HG02943 (cell line): ENCODE results near the gene BTG2.

Experiments
- ATAC-seq: cut with Tn5 transposase; IDR thresholded peaks from one replicate; pipeline ENCODE4 v1.9.1; 2021; ENCODE audit warnings: mild to moderate bottlenecking, low read depth, moderate library complexity; ENCODE audit not compliant: unreplicated experiment

Gene BTG2

DNA sequence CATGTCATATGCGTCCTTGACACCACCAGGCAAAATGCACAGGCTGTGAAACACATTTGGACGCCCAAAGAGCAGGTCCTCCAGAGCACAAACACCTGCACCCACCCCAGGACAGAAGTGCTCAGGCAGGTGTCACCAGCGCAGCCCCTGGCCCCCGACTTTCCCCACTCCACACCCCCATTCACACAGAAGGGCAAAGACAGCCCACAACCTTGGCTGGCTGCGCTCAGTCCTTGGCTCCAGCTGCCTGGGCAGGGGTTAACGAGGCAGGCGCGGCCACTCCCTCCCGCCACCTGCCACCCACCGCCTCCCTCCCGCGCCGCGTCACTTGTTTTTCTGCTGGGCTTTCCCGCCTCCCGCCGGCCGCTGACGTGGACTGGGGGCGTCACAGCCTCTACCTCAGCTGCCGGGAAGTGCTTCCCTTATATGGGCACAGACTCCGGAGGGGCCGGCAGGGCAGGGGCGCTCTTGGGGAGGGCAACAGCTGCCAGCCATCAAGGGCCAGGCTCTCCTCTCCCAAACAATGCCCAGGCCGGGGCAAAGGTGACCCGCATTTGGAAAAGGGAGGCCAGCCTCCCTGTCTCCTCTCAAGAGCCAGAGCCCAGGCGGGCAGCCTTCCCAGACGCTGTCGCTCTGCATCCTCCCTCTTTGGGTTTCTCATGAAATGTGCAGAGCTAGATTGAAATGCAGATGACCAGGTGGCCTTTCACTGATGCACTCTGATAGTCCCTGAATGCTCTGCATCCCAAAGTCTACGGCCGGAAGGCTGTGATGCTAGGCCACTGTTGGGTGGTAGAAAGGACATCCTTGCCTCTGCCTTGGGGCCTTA, 14.8 kb upstream of the BTG2 start:
- peak; percentile 40 for ATAC-seq

DNA sequence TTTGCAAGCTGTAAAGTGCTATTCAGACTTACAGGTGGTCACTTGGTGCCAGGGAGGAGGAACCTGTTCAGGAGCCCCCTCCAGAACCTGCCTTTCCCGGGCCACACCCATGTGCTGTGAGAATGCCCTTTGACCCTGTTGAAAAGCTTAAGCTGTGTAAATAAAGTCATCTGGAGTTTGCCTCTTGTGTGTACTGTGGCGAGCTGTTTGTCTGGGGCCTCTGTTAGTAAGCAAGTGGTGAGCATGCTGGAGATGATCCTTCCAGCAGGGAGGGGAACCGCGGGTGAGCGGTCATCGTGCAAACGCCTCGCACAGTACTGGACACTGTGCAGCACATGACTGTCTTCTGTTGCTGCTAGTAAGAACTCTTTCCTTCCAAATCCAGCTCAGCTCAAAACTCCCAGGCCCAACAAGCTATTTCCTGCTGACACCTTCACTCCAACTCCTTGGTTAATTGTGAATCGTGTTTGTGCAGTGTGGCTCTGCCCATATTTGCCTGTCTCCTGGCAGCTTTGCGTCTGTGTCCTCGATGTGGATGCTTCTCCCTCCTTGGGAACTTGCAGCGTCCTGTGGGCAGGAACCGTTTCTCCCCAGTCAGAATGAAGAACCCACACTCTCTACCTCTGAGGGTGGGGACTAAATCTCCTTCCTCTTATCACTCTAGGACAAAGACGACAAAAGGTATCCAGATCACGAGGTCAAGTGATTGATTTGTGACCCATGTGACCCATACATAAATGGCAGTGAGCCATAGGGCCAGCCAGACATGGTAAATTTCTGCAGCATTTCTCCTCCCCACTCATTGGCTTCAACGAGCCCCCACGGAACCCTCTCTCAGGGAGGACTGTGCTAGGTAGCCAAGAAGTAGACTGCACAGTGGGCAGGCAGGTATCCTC, 13.9 kb upstream of the BTG2 start:
- no peak for ATAC-seq

DNA sequence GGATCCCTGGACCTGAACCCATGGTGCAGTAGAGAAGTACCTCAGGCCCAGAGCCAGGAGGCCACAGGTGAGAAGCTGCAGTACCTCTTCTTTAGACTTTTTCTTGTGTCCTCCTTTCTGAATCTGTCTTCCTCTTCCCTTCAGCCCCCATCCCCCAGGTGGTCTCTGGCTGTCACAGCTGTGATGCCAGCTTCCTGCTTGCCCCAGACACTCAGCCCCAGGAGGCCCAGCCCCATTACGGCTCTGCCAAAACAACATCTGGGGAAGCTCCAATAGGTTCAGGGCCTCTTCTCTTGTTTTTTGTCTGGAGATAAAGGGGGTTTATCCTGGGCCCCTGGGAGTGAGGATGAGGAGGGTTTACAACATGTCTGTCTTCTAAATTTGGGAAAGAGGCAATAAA, 9.5 kb upstream of the BTG2 start:
- no peak for ATAC-seq

GRCh38 chr1:203296460-203297073, 8.8 kb upstream of the BTG2 start:
- ATAC-seq: no peak

GRCh38 chr1:203299169-203299568, 6.2 kb upstream of the BTG2 start:
- peak; percentile 48 for ATAC-seq

DNA sequence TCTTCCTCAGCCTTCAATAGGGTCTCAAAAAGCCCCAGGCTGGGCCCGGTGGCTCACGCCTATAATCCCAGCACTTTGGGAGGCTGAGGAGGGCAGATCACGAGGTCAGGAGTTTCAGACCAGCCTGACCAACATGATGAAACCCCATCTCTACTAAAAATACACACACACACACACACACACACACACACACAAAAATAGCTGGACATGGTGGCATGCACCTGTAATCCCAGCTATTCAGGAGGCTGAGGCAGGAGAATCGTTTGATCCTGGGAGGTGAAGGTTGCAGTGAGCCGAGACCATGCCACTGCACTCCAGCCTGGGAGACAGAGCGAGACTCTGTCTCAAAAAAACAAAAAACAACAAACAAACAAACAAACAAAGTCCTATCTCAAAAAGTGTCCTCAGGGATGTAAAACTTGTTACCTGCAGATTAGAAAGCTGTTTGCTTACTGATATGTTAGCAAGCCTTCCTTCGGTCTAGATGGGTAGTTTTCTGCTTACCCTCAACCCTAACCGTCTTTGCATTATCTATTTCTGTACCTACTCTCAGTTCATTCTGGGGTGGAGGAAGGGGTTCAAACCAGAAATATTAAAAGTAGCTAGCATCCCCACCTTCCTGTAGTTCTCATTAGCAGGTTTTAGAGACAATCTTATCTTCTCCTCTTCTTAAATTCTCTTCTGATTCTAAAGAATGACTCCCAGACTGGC, 5.4 kb upstream of the BTG2 start:
- ATAC-seq: peak; percentile 21

- ATAC-seq: no peak
Measured at GRCh38 chr1:203300441-203301330, 4.6 kb upstream of the BTG2 start.

- no peak for ATAC-seq
Measured at GRCh38 chr1:203301331-203301668, 4.0 kb upstream of the BTG2 start.

DNA sequence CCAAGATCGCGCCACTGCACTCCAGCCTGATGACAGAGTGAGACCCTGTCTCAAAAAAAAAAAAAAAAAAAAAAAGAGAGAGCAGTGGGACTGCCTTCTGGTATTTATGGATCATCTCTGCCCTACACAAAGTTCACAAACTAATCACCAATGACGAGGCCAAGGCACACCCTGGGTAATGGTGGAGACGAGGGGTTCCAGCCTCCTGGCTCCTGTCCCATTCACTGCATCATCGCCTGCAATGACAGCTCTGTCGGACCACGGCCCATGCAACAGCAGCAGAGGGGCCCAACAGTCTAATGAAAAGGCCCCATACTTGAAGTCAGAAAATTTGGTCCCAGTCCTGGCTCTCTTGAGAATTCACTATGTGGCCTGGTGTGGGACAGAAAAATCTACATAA, 2.9 kb upstream of the BTG2 start:
- ATAC-seq: no peak

DNA sequence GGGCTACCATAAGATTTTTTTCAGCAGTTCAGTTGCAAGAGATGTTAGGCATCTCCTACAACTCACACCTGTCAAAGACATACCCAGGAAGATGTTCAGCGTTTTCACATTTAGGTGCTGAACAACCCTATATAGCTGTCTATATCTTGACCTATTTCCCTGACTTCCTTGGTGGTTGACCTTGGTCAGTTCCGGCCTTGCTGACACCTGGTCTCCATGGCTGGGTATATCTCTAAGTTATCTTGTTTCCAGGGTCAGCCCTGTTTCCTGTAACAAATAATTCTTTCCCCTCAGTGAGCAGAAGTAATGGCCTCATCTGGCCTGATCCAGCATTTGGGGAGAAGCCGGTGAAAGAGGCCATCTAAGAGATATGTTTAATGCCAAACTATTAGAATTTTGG, 2.4 kb upstream of the BTG2 start:
- no peak for ATAC-seq

DNA sequence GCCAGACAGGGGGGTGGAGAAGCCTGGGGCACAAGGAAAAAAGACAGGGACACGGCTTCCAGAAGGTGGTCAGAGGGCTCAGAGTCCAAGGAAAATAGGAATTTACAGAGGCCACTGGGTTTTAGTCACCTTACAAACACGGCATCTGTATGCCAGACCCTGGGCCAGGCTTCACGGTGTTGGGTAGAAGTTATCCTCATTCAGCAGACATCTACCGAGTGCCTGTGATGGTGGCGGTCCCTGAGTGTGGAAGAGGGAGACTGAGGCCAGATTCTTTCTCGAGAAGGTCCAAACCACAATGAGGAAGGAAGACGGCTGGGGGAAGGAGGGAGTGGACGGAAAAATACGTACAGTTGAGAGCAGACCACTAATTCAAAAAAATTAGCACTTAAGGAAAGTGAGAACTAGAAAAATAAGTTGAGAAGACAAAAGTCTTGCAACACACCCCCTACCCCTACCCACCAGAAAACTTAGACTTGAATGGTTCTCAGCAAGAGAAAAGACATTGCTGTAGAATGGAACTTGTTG, 864 bp upstream of the BTG2 start:
- no peak for ATAC-seq

DNA sequence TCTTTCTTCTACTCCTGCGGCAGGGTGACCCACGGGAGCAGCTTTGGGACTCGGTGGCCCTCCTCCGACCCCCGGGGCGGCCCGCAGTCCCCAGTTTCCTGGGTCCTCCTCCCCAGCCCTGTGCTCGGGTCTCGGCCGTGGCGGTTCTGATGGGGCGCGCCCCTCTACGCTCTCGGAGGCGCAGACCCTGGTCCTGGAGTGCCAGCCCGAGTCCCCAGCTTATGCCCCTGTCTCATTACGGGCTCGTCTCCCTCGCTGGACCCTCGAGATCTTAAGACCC, 430 bp downstream of the BTG2 start:
- no peak for ATAC-seq

DNA sequence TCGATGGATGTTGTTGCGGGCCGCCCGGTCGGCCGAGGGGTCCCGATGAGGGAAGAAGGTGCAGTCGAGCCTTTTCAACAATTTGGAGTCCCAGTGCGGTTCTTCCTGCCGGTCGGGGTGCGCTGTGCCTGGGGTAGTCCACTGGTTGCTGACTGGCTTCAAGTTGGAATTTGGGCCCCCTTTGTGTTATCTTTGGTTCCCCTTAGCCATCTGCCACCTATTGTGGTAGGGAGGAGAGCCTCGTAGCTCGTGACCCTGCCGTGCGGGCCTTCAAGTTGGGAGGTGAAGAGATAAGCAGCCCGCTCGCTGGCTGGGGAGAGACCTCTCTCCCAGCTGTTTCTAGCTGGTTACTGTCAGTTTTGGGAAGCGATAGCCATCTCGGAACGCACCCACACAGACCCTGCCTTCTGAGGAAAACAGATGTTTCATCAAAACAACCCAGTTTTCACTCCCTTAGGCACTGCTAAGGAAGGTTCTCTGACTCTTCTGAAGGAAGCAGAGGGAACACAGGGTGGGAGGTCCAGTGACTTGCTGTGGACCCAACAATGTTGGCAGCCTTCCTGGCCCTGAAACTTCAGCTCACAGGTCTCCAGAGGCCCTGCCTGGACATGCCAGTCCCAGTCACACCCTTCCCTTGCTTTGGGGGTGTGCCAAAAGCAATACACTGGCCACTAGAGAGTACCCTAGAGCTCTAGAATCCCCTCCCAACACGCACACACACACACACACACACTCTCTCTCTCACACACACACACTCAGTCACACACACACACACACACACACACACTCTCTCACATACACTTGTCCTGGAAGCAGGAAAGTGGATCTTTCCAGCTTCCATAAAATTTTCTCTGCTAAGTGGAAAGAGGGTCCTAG, 1.0 kb downstream of the BTG2 start:
- no peak for ATAC-seq

GRCh38 chr1:203306965-203307541, 1.7 kb downstream of the BTG2 start:
- ATAC-seq: no peak

DNA sequence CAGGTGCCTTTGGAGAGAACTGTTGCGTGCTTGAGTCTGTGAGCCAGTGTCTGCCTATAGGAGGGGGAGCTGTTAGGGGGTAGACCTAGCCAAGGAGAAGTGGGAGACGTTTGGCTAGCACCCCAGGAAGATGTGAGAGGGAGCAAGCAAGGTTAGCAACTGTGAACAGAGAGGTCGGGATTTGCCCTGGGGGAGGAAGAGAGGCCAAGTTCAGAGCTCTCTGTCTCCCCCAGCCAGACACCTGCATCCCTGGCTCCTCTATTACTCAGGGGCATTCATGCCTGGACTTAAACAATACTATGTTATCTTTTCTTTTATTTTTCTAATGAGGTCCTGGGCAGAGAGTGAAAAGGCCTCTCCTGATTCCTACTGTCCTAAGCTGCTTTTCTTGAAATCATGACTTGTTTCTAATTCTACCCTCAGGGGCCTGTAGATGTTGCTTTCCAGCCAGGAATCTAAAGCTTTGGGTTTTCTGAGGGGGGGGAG, 2.4 kb downstream of the BTG2 start:
- no peak for ATAC-seq

DNA sequence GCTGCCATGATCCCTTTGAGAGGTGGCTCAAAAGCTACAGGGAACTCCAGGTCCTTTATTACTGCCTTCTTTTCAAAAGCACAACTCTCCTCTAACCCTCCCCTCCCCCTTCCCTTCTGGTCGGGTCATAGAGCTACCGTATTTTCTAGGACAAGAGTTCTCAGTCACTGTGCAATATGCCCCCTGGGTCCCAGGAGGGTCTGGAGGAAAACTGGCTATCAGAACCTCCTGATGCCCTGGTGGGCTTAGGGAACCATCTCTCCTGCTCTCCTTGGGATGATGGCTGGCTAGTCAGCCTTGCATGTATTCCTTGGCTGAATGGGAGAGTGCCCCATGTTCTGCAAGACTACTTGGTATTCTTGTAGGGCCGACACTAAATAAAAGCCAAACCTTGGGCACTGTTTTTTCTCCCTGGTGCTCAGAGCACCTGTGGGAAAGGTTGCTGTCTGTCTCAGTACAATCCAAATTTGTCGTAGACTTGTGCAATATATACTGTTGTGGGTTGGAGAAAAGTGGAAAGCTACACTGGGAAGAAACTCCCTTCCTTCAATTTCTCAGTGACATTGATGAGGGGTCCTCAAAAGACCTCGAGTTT, 3.1 kb downstream of the BTG2 start:
- no peak for ATAC-seq

GRCh38 chr1:203308923-203309331, 3.6 kb downstream of the BTG2 start:
- ATAC-seq: no peak
